ENCODE data around the gene ARF3.

Gene ARF3

GRCh38 chr12:48965298-48965838 lies 8.1 kb upstream of the ARF3 start:
- no peak for DNase-seq

GRCh38 chr12:48961801-48962200 lies 4.5 kb upstream of the ARF3 start:
- no peak for DNase-seq

- DNase-seq = no peak
These were observed 4.0 kb upstream of the ARF3 start for GRCh38 chr12:48961331-48961730.

- DNase-seq = no peak
These were observed 3.5 kb upstream of the ARF3 start for GRCh38 chr12:48960834-48961233.

- no peak for DNase-seq
These were observed 732 bp upstream of the ARF3 start for GRCh38 chr12:48958049-48958388.

- DNase-seq = peak in 12 of 14 donors; percentile 25 to 85 (median 54)
These were observed 777 bp downstream of the ARF3 start for GRCh38 chr12:48956279-48957140.

- DNase-seq = no peak
These were observed 2.3 kb downstream of the ARF3 start for GRCh38 chr12:48954841-48955501.

- DNase-seq = no peak
These were observed 3.2 kb downstream of the ARF3 start for GRCh38 chr12:48954061-48954460.

GRCh38 chr12:48952691-48953090 lies 4.6 kb downstream of the ARF3 start:
- no peak for DNase-seq

GRCh38 chr12:48947727-48948126 lies 9.6 kb downstream of the ARF3 start:
- DNase-seq = no peak

GRCh38 chr12:48946943-48947342 lies 10.3 kb downstream of the ARF3 start:
- DNase-seq = no peak

- DNase-seq = peak in 1 of 14 donors; percentile 59
These were observed 11.1 kb downstream of the ARF3 start for GRCh38 chr12:48946205-48946604.

- DNase-seq = peak in 1 of 14 donors; percentile 26
These were observed 14.1 kb downstream of the ARF3 start for GRCh38 chr12:48943221-48943620.

GRCh38 chr12:48940181-48940580 lies 17.1 kb downstream of the ARF3 start:
- DNase-seq = peak in 1 of 14 donors; percentile 8

GRCh38 chr12:48938805-48939204 lies 18.5 kb downstream of the ARF3 start:
- DNase-seq = no peak

- DNase-seq = no peak
These were observed 20.1 kb downstream of the ARF3 start for GRCh38 chr12:48937170-48937569.

- DNase-seq = peak in 11 of 14 donors; percentile 3 to 53 (median 18)
These were observed 20.8 kb downstream of the ARF3 start for GRCh38 chr12:48936379-48936979.

- no peak for DNase-seq
These were observed 23.0 kb downstream of the ARF3 start for GRCh38 chr12:48934312-48934706.

GRCh38 chr12:48933664-48934311 lies 23.5 kb downstream of the ARF3 start:
- no peak for DNase-seq

GRCh38 chr12:48932878-48933277 lies 24.4 kb downstream of the ARF3 start:
- no peak for DNase-seq

GRCh38 chr12:48930475-48930874 lies 26.8 kb downstream of the ARF3 start:
- no peak for DNase-seq

- DNase-seq = no peak
These were observed 27.7 kb downstream of the ARF3 start for GRCh38 chr12:48929551-48929950.

- DNase-seq = no peak
These were observed 30.0 kb downstream of the ARF3 start for GRCh38 chr12:48927261-48927660.

Measured in C1 segment of cervical spinal cord (tissue), 14 donors.